IMR-90 (cell line): Measurements from ENCODE around the gene C11orf98. TPM values are rescaled to one million over a fixed set of nuclear protein-coding genes. Genes with fewer than 3 reads are reported as not detected.

ENCODE experiments used
- ATAC-seq: fragments of 200-7000 bp; cut with Tn5 transposase; 2 replicates; pipeline ENCODE4 v1.9.1; 2020; ENCODE audit warnings: low read depth, mild to moderate bottlenecking, moderate library complexity
- BruUV-seq: library from RNA; stranded (reverse); fragments of 400-500 nt; replicated peaks from 2 replicates; lab custom pipeline; 2021; lab: Mats Ljungman, UMichigan
- CTCF ChIA-PET: fragments of 300-600 bp; formaldehyde crosslinking; extraction: SDS; loops from one replicate; lab custom pipeline; 2021; ENCODE audit warnings: antibody characterized with exemption; lab: Yijun Ruan, JAX
- POLR2A ChIA-PET: fragments of 300-600 bp; sonication (Branson Sonifier 250); formaldehyde crosslinking; loops from one replicate; lab custom pipeline; 2022; ENCODE audit warnings: antibody characterized with exemption; ENCODE audit not compliant: unreplicated experiment; lab: Charles Lee
- DNase-seq: peaks from one replicate; pipeline ENCODE4 v3.0.0; 2013
- H2AFZ ChIP-seq: replicated peaks from 2 replicates; pipeline ENCODE3; 2013; ENCODE audit warnings: low read length, mild to moderate bottlenecking; ENCODE audit not compliant: poor library complexity
- H2AK5ac ChIP-seq: 2 replicates; pipeline ENCODE4 v1.6.1; 2013; ENCODE audit warnings: low read depth, low read length, inconsistent platforms
- H2AK9ac ChIP-seq: replicated peaks from 2 replicates; pipeline ENCODE3; 2013; ENCODE audit warnings: mild to moderate bottlenecking, low read depth, low read length, moderate library complexity; ENCODE audit not compliant: poor library complexity
- H2BK120ac ChIP-seq: 2 replicates; pipeline ENCODE4 v1.6.1; 2013; ENCODE audit warnings: low read depth, low read length, inconsistent platforms
- H2BK15ac ChIP-seq: 3 replicates; pipeline ENCODE4 v1.6.1; 2013; ENCODE audit warnings: low read depth, low read length, inconsistent platforms
- H2BK20ac ChIP-seq: 2 replicates; pipeline ENCODE4 v1.6.1; 2013; ENCODE audit warnings: low read depth, mild to moderate bottlenecking, inconsistent platforms, low read length, moderate library complexity
- H2BK5ac ChIP-seq: 2 replicates; pipeline ENCODE4 v1.6.1; 2013; ENCODE audit warnings: mild to moderate bottlenecking, low read depth, low read length, inconsistent platforms; ENCODE audit not compliant: poor library complexity, severe bottlenecking
- H3K14ac ChIP-seq: replicated peaks from 2 replicates; pipeline ENCODE4 v1.6.1; 2013; ENCODE audit warnings: low read depth, low read length, inconsistent platforms
- H3K18ac ChIP-seq: 2 replicates; pipeline ENCODE4 v1.6.1; 2013; ENCODE audit warnings: low read depth, low read length, control low read depth
- H3K23ac ChIP-seq: 2 replicates; pipeline ENCODE4 v1.6.1; 2013; ENCODE audit warnings: low read depth, low read length, inconsistent platforms
- H3K27ac ChIP-seq: 2 replicates; pipeline ENCODE4 v1.5.1; 2013; ENCODE audit warnings: mild to moderate bottlenecking, control low read depth, low read length; ENCODE audit not compliant: insufficient read depth
- H3K27me3 ChIP-seq: 2 replicates; pipeline ENCODE4 v1.6.1; 2013; ENCODE audit warnings: low read length; ENCODE audit not compliant: control insufficient read depth, insufficient read depth
- H3K36me3 ChIP-seq: 2 replicates; pipeline ENCODE4 v1.6.1; 2013; ENCODE audit warnings: low read length, mixed read lengths; ENCODE audit not compliant: control insufficient read depth, insufficient read depth
- H3K4ac ChIP-seq: 2 replicates; pipeline ENCODE4 v1.6.1; 2013; ENCODE audit warnings: low read depth, low read length, inconsistent platforms
- H3K4me1 ChIP-seq: 2 replicates; pipeline ENCODE4 v1.6.1; 2013; ENCODE audit warnings: low read length, mixed read lengths; ENCODE audit not compliant: control insufficient read depth, insufficient read depth
- H3K4me2 ChIP-seq: 2 replicates; pipeline ENCODE4 v1.6.1; 2013; ENCODE audit warnings: low read depth, mild to moderate bottlenecking, control low read depth, low read length, moderate library complexity
- H3K4me3 ChIP-seq: 2 replicates; pipeline ENCODE4 v1.5.1; 2013; ENCODE audit warnings: low read depth, mild to moderate bottlenecking, control low read depth, low read length, moderate library complexity; ENCODE audit not compliant: insufficient read depth
- H3K56ac ChIP-seq: 2 replicates; pipeline ENCODE4 v1.6.1; 2013; ENCODE audit warnings: low read length, inconsistent platforms; ENCODE audit not compliant: insufficient read depth; ENCODE audit errors: extremely low read depth
- H3K79me1 ChIP-seq, 2 experiments: 2 replicates each; pipeline ENCODE4 v1.6.1; 2013; ENCODE audit warnings: low read length in 2 of 2, inconsistent platforms in 1 of 2, low read depth in 1 of 2
- H3K9ac ChIP-seq: 2 replicates; pipeline ENCODE4 v1.6.1; 2013; ENCODE audit warnings: low read depth, low read length, control low read depth
- H3K9me1 ChIP-seq: 2 replicates; pipeline ENCODE4 v1.6.1; 2013; ENCODE audit warnings: low read length, inconsistent platforms; ENCODE audit not compliant: insufficient read depth
- H3K9me3 ChIP-seq: 2 replicates; pipeline ENCODE4 v1.6.1; 2013; ENCODE audit warnings: low read length; ENCODE audit not compliant: control insufficient read depth, insufficient read depth
- H4K20me1 ChIP-seq: 2 replicates; pipeline ENCODE4 v1.6.1; 2013; ENCODE audit warnings: low read length, inconsistent platforms; ENCODE audit not compliant: insufficient read depth
- H4K5ac ChIP-seq: 2 replicates; pipeline ENCODE4 v1.6.1; 2013; ENCODE audit warnings: mild to moderate bottlenecking, low read depth, low read length, control low read depth
- H4K8ac ChIP-seq, 2 experiments: 2 replicates each; pipeline ENCODE4 v1.6.1; 2013; ENCODE audit warnings: low read depth in 2 of 2, low read length in 2 of 2, control low read depth in 1 of 2, inconsistent platforms in 1 of 2
- H4K91ac ChIP-seq: 2 replicates; pipeline ENCODE4 v1.6.1; 2013; ENCODE audit warnings: low read depth, low read length, inconsistent platforms; ENCODE audit not compliant: insufficient read depth
- CEBPB ChIP-seq: IDR thresholded peaks from 2 replicates; pipeline ENCODE4 v1.6.1; 2012; ENCODE audit warnings: low read depth, low read length, improper control_type of control experiment
- CHD1 ChIP-seq: IDR thresholded peaks from 2 replicates; pipeline ENCODE4 v1.6.1; 2012; ENCODE audit warnings: low read depth, low read length, improper control_type of control experiment
- CTCF ChIP-seq: conservative IDR thresholded peaks from 2 replicates; pipeline ENCODE4 v1.5.1; 2012; ENCODE audit warnings: mild to moderate bottlenecking, low read depth, low read length, improper control_type of control experiment
- ELK1 ChIP-seq: fragments of 150-350 bp; IDR thresholded peaks from 2 replicates; pipeline ENCODE4 v1.6.1; 2016; ENCODE audit warnings: low read depth, mild to moderate bottlenecking, low read length, moderate library complexity, borderline replicate concordance
- FOS ChIP-seq: fragments of 150-350 bp; IDR thresholded peaks from 2 replicates; pipeline ENCODE4 v1.6.1; 2016; ENCODE audit warnings: low read depth, low read length
- MAFK ChIP-seq: IDR thresholded peaks from 2 replicates; pipeline ENCODE4 v1.6.1; 2012; ENCODE audit warnings: low read depth, low read length, improper control_type of control experiment
- MAZ ChIP-seq: IDR thresholded peaks from 2 replicates; pipeline ENCODE4 v1.6.1; 2012; ENCODE audit warnings: low read depth, mild to moderate bottlenecking, low read length, improper control_type of control experiment, moderate library complexity, borderline replicate concordance
- MXI1 ChIP-seq: IDR thresholded peaks from 2 replicates; pipeline ENCODE4 v1.6.1; 2012; ENCODE audit warnings: low read depth, mild to moderate bottlenecking, low read length, moderate library complexity, borderline replicate concordance
- POLR2A ChIP-seq: IDR thresholded peaks from 2 replicates; pipeline ENCODE4 v1.6.1; 2012; ENCODE audit warnings: mild to moderate bottlenecking, low read depth, low read length
- RAD21 ChIP-seq: IDR thresholded peaks from 2 replicates; pipeline ENCODE4 v1.6.1; 2012; ENCODE audit warnings: low read length, improper control_type of control experiment
- RCOR1 ChIP-seq: IDR thresholded peaks from 2 replicates; pipeline ENCODE4 v1.6.1; 2012; ENCODE audit warnings: mild to moderate bottlenecking, low read length, improper control_type of control experiment; ENCODE audit not compliant: insufficient replicate concordance
- SMC3 ChIP-seq: fragments of 150-350 bp; IDR thresholded peaks from 2 replicates; pipeline ENCODE4 v1.6.1; 2016; ENCODE audit warnings: low read depth, mild to moderate bottlenecking, antibody characterized with exemption, low read length, moderate library complexity
- USF2 ChIP-seq: fragments of 150-350 bp; IDR thresholded peaks from 2 replicates; pipeline ENCODE4 v1.6.1; 2017; ENCODE audit warnings: mild to moderate bottlenecking, antibody characterized with exemption, low read length, low read depth
- WGBS, 2 experiments: methylation state at CpG; one replicate each; pipeline versions ENCODE4 v1.1.5 to v1.1.7; 2013; ENCODE audit warnings: missing lambda C conversion rate in 2 of 2; ENCODE audit not compliant: insufficient read length in 1 of 2; ENCODE audit errors: extremely low coverage in 2 of 2; 5-methylcytosine and 5-hydroxymethylcytosine counted together
- dilution Hi-C: fragments of 300-500 bp; cut with HindIII; formaldehyde crosslinking; loops from one replicate; pipeline ENCODE4 v1.14.3; 2018; ENCODE audit warnings: low sequenced_read_pairs; ENCODE audit not compliant: unreplicated experiment
- in situ Hi-C: fragments of 300-500 bp; cut with MboI; formaldehyde crosslinking; loops from 3 replicates; pipeline ENCODE4 v1.14.3; 2019; ENCODE audit warnings: low sequenced_read_pairs, inconsistent platforms, mixed read lengths
- intact Hi-C: fragments of 100-400 bp; cut with micrococcal nuclease; formaldehyde crosslinking; loops from 2 replicates; pipeline ENCODE4 v1.10.0; 2022
- polyA plus RNA-seq, 3 experiments: library from polyadenylated mRNA; depleted of rRNA; stranded (reverse); fragments of >200 nt; gene quantifications; 2 replicates each; pipeline ENCODE4 v1.2.3, GENCODE V29; 2012; ENCODE audit warnings: low replicate concordance in 1 of 3
- total RNA-seq: library from RNA; depleted of rRNA; stranded (reverse); fragments of >200 nt; gene quantifications from 2 replicates; pipeline ENCODE4 v1.2.3, GENCODE V29; 2012

Gene C11orf98
- total and polyA plus RNA-seq, 2 of the 4 experiments (the other 2 are of a cell fraction), result 41.2 to 62.3 TPM

GRCh38 chr11:62645671-62645945 is 19.4 kb downstream of the C11orf98 start:
- POLR2A ChIA-PET, result no interaction called here
- 28% methylated on average over 4 of the region's 11 CpGs; no CpG with 5 or more reads in 1 of the 2 experiments for WGBS, 2 experiments
- H3K9me3 ChIP-seq, result no peaks in the 10 kb centered on the region
- dilution Hi-C loops (no loop called here), intact Hi-C loops (no loop called here), in situ Hi-C loops (no loop called here)
- no TSS peak for BruUV-seq
- H2BK20ac ChIP-seq, result no peak overlapping the region
- no peak; the same call in 1 of the 2 replicates for ATAC-seq
- H3K9ac ChIP-seq, result peak overlapping the region; percentile 99
- peak overlapping the region; percentile 68 for H2BK120ac ChIP-seq
- H3K4me1 ChIP-seq, result peaks cover 6% of the 10 kb centered on the region; the same call in 1 of the 2 replicates
- peak overlapping the region; percentile 62 for H2BK5ac ChIP-seq
- peaks cover 7% of the 10 kb centered on the region; the same call in 1 of the 2 replicates for H3K9me1 ChIP-seq
- H4K8ac ChIP-seq, result peak overlapping the region; percentile 32 to 76
- DNase-seq, result no peak
- H3K4me3 ChIP-seq, result peak overlapping the region; percentile 72
- peak overlapping the region; percentile 86 for H3K27ac ChIP-seq
- peak overlapping the region; percentile 91 for H3K56ac ChIP-seq
- H2AK5ac ChIP-seq, result peak overlapping the region; percentile 96
- H4K20me1 ChIP-seq, result peaks cover 17% of the 10 kb centered on the region
- peak overlapping the region; percentile 97 for H3K14ac ChIP-seq
- H2AFZ ChIP-seq, result peak overlapping the region; percentile 69
- no peak overlapping the region for H2BK15ac ChIP-seq
- peak overlapping the region; percentile 98 for H2AK9ac ChIP-seq
- peak overlapping the region; percentile 93 for H3K4ac ChIP-seq
- no peaks in the 10 kb centered on the region for H3K27me3 ChIP-seq
- H4K91ac ChIP-seq, result peak overlapping the region; percentile 88
- peak overlapping the region; percentile 95 for H3K23ac ChIP-seq
- peak overlapping the region; percentile 1; the same call in 1 of the 2 replicates for H4K5ac ChIP-seq
- CTCF ChIA-PET, result no interaction called here
- peak overlapping the region; percentile 95 for H3K4me2 ChIP-seq
- peaks cover 0 to 51% of the 10 kb centered on the region in 2 experiments; a peak in 3 of 4 replicates for H3K79me1 ChIP-seq
- peaks cover 39% of the 10 kb centered on the region for H3K36me3 ChIP-seq
- H3K18ac ChIP-seq, result no peak overlapping the region; the same call in 1 of the 2 replicates
- TF ChIP-seq CHD1 (no peak), FOS (no peak), CTCF (no peak), POLR2A (no peak), CEBPB (no peak), RCOR1 (no peak), MXI1 (no peak), SMC3 (no peak), MAZ (no peak), MAFK (no peak), USF2 (no peak), RAD21 (no peak), ELK1 (no peak)
